ENCODE measurements around the gene SNX4. TPM values are rescaled to one million over a fixed set of nuclear protein-coding genes. Genes with fewer than 3 reads are reported as not detected.

SNX4 gene
- 10 to 100 TPM; 31.3 to 53.5 (median 38.8) TPM for total RNA-seq

DNA sequence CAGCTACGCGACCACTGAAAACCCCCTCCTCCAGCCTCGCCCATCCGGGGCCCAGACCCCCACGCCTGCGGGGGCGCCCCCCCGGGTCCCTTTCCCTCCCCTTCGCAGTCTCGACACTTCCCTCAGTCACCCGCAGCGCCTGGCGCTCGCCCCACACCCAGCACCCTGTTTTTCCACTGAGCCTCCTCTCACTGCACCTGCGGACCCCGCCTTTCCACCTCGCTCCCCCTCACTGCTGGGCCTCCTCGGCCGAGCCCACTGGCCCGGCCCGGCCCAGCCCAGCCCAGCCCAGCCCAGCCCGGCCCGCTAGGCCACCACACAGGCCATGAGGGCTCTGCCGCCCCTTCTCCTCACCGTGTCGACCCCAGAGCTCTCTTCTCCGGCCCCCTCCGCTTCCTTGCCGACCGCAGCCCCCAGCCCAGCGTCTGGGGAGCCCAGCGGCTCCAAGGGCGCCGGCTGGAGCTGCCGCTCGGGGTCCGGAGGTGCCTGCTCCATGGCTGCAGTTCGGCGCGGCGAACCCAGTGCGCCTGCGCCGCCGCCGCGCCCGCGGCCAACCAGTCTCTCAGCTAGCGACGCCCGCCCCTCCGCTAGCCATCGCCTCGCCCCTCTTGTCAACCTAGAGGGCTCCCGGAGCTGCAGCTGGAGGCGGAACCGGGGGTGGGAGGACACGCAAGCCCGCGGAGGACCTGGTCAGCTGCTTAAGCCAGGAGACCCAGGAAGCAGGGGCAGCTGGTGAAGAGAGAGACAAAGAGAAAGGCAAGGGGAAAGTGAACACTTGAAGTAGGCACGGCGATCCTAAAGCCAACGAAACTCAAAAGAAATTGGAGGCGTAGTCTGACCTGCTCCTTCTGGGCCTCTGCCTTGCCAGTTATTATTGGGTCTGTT, at the start of gene SNX4:
SNX4 (minus strand) TSS at position 525 of the 885 bp plus-strand sequence; CDS start at position 495, 30 bp downstream.
- peak; percentile 60 to 74 for TF ChIP-seq POLR2A (IDR thresholded peaks at IDR 0.05)
- TF ChIP-seq, protein P1, sequence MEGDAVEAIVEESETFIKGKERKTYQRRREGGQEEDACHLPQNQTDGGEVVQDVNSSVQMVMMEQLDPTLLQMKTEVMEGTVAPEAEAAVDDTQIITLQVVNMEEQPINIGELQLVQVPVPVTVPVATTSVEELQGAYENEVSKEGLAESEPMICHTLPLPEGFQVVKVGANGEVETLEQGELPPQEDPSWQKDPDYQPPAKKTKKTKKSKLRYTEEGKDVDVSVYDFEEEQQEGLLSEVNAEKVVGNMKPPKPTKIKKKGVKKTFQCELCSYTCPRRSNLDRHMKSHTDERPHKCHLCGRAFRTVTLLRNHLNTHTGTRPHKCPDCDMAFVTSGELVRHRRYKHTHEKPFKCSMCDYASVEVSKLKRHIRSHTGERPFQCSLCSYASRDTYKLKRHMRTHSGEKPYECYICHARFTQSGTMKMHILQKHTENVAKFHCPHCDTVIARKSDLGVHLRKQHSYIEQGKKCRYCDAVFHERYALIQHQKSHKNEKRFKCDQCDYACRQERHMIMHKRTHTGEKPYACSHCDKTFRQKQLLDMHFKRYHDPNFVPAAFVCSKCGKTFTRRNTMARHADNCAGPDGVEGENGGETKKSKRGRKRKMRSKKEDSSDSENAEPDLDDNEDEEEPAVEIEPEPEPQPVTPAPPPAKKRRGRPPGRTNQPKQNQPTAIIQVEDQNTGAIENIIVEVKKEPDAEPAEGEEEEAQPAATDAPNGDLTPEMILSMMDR (IDR thresholded peaks at IDR 0.05 in 4 of 5, conservative IDR thresholded peaks at IDR 0.05 in 1 of 5), result no peak

GRCh38 chr3:125556314-125556713, 36.3 kb upstream of the SNX4 start:
- Histone ChIP-seq H3K27ac (no peak overlapping the region), H3K9me3 (no peaks in the 10 kb centered on the region), H3K27me3 (no peaks in the 10 kb centered on the region), H3K4me3 (no peak overlapping the region), H3K36me3 (peaks cover 0 to 74% of the 10 kb centered on the region in 2 donors), H3K4me1 (no peaks in the 10 kb centered on the region)
- DNase-seq (no peak), ATAC-seq (peak in 1 of 2 donors; percentile 14)
- no peak for TF ChIP-seq POLR2A (IDR thresholded peaks at IDR 0.05)
- TF ChIP-seq, protein P1 (IDR thresholded peaks at IDR 0.05 in 4 of 5, conservative IDR thresholded peaks at IDR 0.05 in 1 of 5), result no peak
- in situ Hi-C loops (cut with MboI; ENCODE audit: low sequenced_read_pairs in 4 of 4), result loop anchor here in 1 of 4 donors (25.0 kb wide), 1 partner anchor 94 kb away; no protein-coding TSS in a partner anchor
- intact Hi-C loops (cut with DNase I; ENCODE audit: low total_unique reads), result no loop called here

More for the DNA sequence above, at the start of gene SNX4:
- Histone ChIP-seq H3K27ac (peak within 1 kb of the TSS; percentile 86 to 94 (median 93)), H3K9me3 (no peaks in the 10 kb centered on the region), H3K36me3 (no peaks in the 10 kb centered on the region), H3K4me3 (peak within 1 kb of the TSS; percentile 86 to 98 (median 86)), H3K4me1 (peaks cover 11 to 14% of the 10 kb centered on the region in 2 donors), H3K27me3 (no peaks in the 10 kb centered on the region)
- ATAC-seq (peak; percentile 92 to 94), DNase-seq (peak; percentile 90 to 93)
- intact Hi-C loops (cut with DNase I; ENCODE audit: low total_unique reads), result loop anchor here (5.0 to 10.0 kb wide), 2 partner anchors 67 to 195 kb away; no protein-coding TSS in a partner anchor
- in situ Hi-C loops (cut with MboI; ENCODE audit: low sequenced_read_pairs in 4 of 4), result no loop called here

DNA sequence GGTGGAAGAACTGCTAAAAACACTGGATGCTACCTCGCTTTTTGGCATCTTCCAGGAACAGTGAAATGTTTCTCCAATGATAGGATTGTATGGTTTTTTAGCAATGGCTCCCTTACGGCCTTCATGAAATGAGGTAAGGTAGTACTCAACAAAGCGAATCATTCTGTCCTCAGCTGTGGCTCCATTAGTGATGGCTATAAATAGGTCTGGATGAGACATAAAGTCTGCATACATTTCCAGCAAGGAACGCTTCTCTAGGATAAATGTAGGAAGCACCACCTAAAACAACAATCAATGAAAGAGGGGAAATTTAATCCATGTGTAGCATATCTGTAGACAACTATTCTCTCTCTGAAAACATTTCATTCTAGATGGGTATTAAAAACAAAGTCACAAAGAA, 32.4 kb upstream of the SNX4 start:
- no peak for DNase-seq
- no peak overlapping the region for H3K4me3 ChIP-seq
- H3K36me3 ChIP-seq, result peaks cover 0 to 65% of the 10 kb centered on the region in 2 donors
- intact Hi-C loops (cut with DNase I; ENCODE audit: low total_unique reads) (no loop called here), in situ Hi-C loops (cut with MboI; ENCODE audit: low sequenced_read_pairs in 4 of 4) (loop anchor here in 1 of 4 donors (25.0 kb wide), 1 partner anchor 90 kb away; no protein-coding TSS in a partner anchor)
- H3K9me3 ChIP-seq, result no peaks in the 10 kb centered on the region
- no peak for ATAC-seq
- H3K27ac ChIP-seq, result no peak overlapping the region
- TF ChIP-seq, protein P1 (IDR thresholded peaks at IDR 0.05 in 4 of 5, conservative IDR thresholded peaks at IDR 0.05 in 1 of 5), result no peak
- TF ChIP-seq POLR2A (IDR thresholded peaks at IDR 0.05), result no peak
- H3K27me3 ChIP-seq, result no peaks in the 10 kb centered on the region
- H3K4me1 ChIP-seq, result no peaks in the 10 kb centered on the region

DNA sequence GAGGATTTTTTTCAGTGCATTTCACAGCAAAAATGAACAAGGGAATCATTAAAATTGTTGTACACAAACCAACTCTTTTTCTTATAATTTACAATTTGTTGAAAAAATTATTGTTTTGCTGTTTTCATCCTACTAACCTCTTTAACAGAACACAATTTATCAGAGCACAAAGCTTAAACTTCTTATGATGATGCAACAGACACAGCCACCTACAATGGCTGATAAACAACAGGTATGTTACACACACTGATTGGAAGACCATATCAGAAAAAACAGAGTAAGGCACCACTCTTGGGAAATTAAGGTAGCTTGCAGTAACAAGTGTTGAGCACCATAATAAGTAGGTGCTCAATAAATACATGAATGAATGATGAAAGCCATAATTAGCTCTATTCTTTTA, 8.9 kb upstream of the SNX4 start:
- peaks cover 0 to 50% of the 10 kb centered on the region in 2 donors for H3K36me3 ChIP-seq
- intact Hi-C loops (cut with DNase I; ENCODE audit: low total_unique reads) (no loop called here), in situ Hi-C loops (cut with MboI; ENCODE audit: low sequenced_read_pairs in 4 of 4) (no loop called here)
- H3K4me1 ChIP-seq, result peaks cover 0 to 6% of the 10 kb centered on the region in 2 donors
- TF ChIP-seq, protein P1 (IDR thresholded peaks at IDR 0.05 in 4 of 5, conservative IDR thresholded peaks at IDR 0.05 in 1 of 5), result no peak
- no peak for TF ChIP-seq POLR2A (IDR thresholded peaks at IDR 0.05)
- H3K27me3 ChIP-seq, result no peaks in the 10 kb centered on the region
- H3K4me3 ChIP-seq, result no peak overlapping the region
- H3K9me3 ChIP-seq, result no peaks in the 10 kb centered on the region
- no peak overlapping the region for H3K27ac ChIP-seq
- ATAC-seq, result no peak
- no peak for DNase-seq

Data from gastrocnemius medialis (tissue), 4 donors.